Body of pancreas (tissue), 4 donors: Measurements from ENCODE around the gene NR3C2.

Experiments used
- CTCF ChIP-seq, 7 experiments: fragments of 450-650 bp in 4 of 7; fragments of 200-600 bp in 3 of 7; sonication (generic) in 3 of 7; IDR thresholded peaks; one replicate each; pipeline ENCODE4 v1.5.1; 2016 to 2019; ENCODE audit warnings: antibody characterized with exemption in 7 of 7
- POLR2A ChIP-seq, 3 donors: fragments of 450-650 bp; IDR thresholded peaks; one replicate each; pipeline ENCODE4 v1.6.1; 2016; ENCODE audit warnings: antibody characterized with exemption in 3 of 3, mild to moderate bottlenecking in 2 of 3

- TF ChIP-seq CTCF (IDR thresholded peaks at IDR 0.05), result no peak
- no peak for TF ChIP-seq POLR2A (IDR thresholded peaks at IDR 0.05)
These were observed 93.1 kb downstream of the NR3C2 start for GRCh38 chr4:148349153-148349552.
